Neural cell (in vitro differentiated cells): ENCODE results near the gene F3. TPM values are rescaled to one million over a fixed set of nuclear protein-coding genes. Genes with fewer than 3 reads are reported as not detected.

Experiments used
- polyA plus RNA-seq: library from polyadenylated mRNA; depleted of rRNA; stranded (reverse); fragments of >200 nt; gene quantifications from 2 replicates; pipeline ENCODE4 v1.2.3, GENCODE V29; 2014

Gene F3
- polyA plus RNA-seq, 1 donor from 2014 or later = 0.10 TPM

Other genes with a start within 250 kb of the F3 start
- gene ABCD3, start 123.4 kb downstream of the F3 start, polyA plus RNA-seq = 33.6 and 46.4 TPM in 2 replicates